Femur (tissue), 1 donor: Measurements from ENCODE around the gene SIL1.
"Not testable (repeated sequence)": the region's sequence is repeated elsewhere in the genome, so short reads cannot be mapped to it uniquely, and the experiment has no call there.

ENCODE experiments used
- DNase-seq: peaks from one replicate; pipeline ENCODE4 v3.0.0-alpha.2; 2017

SIL1 gene

DNA sequence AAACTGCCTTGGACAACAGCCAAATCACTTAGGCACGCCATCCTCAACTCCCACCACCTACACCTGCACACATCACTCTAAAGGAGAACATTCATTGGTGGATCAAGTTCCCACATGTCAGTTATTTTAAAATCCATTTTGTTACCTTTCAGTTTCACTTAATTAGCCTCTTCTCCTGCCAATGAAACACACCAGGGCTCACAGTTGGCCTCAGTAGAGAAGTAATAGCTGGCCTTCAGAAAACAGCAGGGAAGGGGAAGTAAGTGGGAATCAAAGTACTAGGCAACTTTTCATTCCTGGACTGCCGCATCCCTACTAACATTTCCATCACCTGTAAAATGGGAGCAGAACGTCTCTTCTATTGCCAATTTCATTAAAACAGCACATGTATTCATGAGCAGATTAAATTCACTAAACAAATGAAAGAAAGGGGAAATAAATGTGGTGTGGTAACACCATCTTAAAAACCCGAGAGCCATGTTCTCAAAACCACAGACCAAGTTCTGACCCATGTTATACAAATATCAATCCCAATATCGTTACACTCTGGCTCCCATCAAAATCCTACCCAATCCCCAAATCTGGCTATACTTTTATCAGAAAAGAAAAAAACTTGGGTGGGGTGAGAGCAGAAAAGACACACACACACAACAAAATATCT is 1.7 kb downstream of the SIL1 start:
- no peak for DNase-seq

DNA sequence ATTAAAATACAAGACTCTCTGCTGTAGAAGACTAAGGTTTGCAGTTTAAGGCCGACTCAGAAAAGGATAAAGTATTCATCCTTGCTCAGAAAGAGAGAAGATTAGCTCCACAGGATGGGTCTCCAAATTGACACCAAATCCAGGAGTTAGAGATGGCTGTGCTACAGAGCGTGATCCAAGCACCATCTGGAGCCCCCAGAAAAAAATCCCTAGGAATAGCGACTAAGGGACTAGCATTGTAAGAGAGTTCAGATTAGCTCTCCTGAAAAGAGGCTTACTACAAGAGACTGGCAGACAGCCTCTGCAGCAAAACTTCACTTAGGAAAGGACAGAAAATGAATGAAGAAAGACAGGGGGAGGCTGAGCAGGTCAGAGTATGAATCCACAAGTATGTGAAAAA is 3.7 kb downstream of the SIL1 start:
- no peak for DNase-seq

- DNase-seq, result no peak
Observed at GRCh38 chr5:139193928-139194327, 4.2 kb downstream of the SIL1 start.

DNA sequence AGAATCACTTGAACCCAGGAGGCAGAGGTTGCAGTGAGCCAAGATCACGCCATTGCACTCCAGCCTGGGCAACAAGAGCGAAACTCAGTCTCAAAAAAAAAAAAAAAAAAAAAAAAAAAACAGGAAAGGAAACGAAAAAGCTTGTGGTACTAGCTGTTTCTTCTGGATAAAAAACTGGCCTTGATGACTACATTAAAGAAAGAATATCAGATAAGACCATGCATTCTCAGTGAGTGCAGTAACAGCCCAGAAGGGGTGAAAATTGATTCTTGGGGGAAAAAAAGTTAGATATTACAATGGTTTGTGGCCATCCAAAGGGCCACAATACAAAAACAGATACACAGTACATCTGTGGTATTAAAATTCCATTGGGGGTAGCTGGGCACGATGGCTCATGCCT is 5.3 kb downstream of the SIL1 start:
- DNase-seq, result not testable (repeated sequence)

DNA sequence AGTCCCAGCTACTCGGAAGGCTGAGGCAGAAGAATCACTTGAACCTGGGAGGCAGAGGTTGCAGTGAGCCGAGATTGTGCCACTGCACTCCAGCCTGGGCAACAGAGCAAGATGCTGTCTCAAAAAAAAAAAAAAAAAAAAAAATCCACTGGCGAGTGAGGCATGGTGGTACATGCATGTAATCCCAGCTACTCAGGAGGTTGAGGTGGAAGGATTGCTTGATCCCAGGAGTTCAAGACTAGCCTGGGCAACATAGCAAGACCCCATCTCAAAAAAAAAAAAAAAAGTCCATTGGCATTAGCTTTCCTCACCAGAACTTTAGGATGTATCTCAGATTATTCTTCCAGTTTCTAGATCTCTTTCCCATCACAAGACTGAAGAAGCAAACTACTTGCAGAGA is 6.2 kb downstream of the SIL1 start:
- DNase-seq, result not testable (repeated sequence)

DNA sequence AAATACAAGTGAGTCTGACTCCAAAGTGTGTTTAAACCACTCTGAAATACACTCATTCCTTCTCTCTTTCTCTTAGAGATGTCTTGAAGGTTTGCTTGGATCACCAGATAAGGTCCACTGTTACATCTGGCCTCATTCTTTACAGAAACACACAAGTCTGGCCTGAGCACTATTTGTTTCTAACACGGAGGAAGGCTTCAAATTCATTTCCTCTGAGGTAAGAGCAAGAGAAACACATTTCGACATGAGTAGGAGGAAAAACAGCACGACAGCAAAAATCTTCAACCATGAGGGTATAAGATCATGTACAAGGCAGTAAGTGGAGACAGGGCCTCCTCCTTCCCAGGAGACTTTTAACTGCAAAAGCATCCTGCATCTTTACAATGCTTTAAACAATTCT is 8.0 kb downstream of the SIL1 start:
- DNase-seq, result no peak

GRCh38 chr5:139188558-139189270 is 9.5 kb downstream of the SIL1 start:
- no peak for DNase-seq

- DNase-seq, result no peak
Observed at GRCh38 chr5:139186752-139187326, 11.3 kb downstream of the SIL1 start.

DNA sequence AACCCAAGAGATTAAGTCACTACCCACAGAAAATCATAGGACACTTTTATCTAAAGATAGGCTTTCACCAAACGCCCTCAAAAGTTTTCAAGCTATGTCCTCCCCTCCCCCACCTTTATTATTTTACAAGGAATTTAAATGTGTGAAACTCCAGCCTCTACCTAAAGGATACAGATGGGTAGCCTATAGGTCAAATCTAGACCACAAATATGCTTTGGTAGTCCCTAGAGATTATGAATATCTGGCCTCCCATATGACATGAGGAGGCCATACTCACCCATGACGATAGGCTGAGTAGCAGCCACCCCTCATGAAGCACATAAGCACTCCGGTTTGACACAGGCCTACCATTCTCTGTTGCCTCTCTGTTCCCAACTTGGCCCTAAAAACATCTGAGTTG is 11.9 kb downstream of the SIL1 start:
- DNase-seq, result no peak

- no peak for DNase-seq
Observed at GRCh38 chr5:139185589-139185988, 12.6 kb downstream of the SIL1 start.

GRCh38 chr5:139183502-139183901 is 14.7 kb downstream of the SIL1 start:
- no peak for DNase-seq

- no peak for DNase-seq
Observed at GRCh38 chr5:139182528-139183296, 15.5 kb downstream of the SIL1 start.

DNA sequence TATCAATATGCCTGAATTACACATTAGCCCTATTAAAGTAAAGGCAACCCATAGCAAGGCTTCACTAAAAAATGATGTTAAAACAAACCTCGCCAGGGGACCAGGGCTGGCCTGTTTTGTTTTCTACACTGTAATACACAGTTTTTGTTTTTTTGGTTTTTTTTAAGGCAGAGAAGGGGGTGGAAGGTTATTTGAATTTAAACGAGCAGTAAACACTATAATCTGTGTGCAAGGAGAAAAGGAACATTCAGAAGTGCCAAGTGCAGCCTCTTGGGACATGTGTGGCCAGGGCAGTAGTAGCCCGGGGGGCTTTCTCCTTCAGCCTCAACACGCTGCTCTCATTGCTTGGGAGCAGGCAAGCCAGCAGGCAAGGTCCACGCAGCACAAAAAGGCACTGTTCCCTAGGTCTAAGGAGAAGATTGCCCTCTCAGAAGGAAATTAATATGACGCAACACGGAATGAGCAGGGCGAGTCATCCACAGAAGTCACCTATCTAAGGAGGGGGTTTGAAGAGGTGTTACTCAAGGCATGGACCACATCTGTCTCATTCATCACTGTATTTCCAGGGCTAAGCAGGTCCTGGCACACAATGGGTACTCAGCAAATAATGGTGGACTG is 16.2 kb downstream of the SIL1 start:
- DNase-seq, result no peak

GRCh38 chr5:139181322-139181730 is 16.8 kb downstream of the SIL1 start:
- DNase-seq, result no peak

DNA sequence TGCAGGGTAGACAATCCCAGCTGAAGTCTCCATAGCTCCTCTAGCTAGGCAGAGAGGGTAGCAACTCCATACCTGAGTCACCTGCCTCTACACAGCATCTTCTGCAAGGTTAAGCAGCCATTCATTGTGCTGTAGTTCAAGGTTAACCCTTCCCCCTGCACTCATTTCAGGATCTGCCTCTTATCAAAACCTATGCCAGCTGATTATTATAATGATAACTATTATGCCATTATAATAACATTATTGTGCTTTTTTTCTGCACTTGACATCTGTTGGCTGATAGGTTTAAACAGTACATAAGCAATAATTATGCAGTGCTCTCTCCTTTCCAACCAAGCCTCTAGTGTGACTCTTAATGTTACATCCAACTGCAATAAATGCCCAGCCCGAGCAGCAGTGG is 17.3 kb downstream of the SIL1 start:
- no peak for DNase-seq

GRCh38 chr5:139179778-139180513 is 18.2 kb downstream of the SIL1 start:
- DNase-seq, result not testable (repeated sequence)

DNA sequence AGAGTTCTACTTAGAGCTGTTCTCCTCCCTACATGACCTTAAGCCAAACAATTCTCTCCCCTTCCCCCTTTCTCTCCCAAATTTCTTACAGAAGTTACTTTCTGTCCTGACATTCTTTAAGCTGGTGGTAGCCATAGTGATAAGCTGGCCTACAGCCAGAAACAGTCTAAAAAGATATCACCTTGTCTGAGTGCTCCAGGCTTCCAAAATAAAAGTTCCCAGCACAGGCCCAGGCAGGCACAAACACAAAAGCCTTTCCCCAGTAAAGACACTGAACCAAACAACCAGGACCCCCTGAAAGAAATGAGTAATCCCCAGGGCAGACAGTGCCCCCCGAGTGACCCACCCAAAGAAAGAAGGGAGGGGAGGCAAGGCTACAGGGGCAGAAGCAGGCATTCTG is 19.2 kb downstream of the SIL1 start:
- DNase-seq, result no peak

DNA sequence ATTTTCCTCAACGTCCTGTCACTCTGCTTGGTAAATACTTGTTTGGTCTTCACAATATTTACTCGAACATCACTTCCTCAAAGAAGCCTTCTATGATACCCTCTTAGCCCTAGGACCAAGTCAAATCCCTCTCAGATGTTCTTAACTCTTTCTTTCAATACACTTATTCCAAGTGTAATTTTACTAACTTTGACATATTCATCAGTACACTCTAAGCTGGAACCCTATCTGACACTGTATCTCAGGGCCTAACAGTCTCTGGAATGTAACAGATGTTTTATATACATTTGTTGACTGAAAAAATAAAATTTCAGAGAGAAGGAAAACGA is 19.6 kb downstream of the SIL1 start:
- no peak for DNase-seq

GRCh38 chr5:139177809-139178588 is 20.2 kb downstream of the SIL1 start:
- DNase-seq, result peak; percentile 39

- not testable (repeated sequence) for DNase-seq
Observed at GRCh38 chr5:139177281-139177680, 20.9 kb downstream of the SIL1 start.

GRCh38 chr5:139174382-139174781 is 23.8 kb downstream of the SIL1 start:
- not testable (repeated sequence) for DNase-seq
